Endodermal cell (in vitro differentiated cells): ENCODE measurements around the gene OIT3. TPM values are rescaled to one million over a fixed set of nuclear protein-coding genes. Genes with fewer than 3 reads are reported as not detected.

ENCODE experiments used
- DNase-seq: peaks from one replicate; pipeline ENCODE4 v3.0.0-alpha.2; 2017
- H3K27ac ChIP-seq: 2 replicates; pipeline ENCODE4 v1.5.1; 2013; ENCODE audit warnings: mild to moderate bottlenecking, low read depth, low read length, moderate library complexity
- H3K27me3 ChIP-seq: 2 replicates; pipeline ENCODE4 v1.6.1; 2013; ENCODE audit warnings: mild to moderate bottlenecking, low read length, moderate library complexity; ENCODE audit not compliant: insufficient read depth, control insufficient read depth, poor library complexity, severe bottlenecking
- H3K36me3 ChIP-seq: 2 replicates; pipeline ENCODE4 v1.7.0; 2013; ENCODE audit warnings: mild to moderate bottlenecking, low read length, moderate library complexity; ENCODE audit not compliant: control insufficient read depth, insufficient read depth
- H3K4me1 ChIP-seq: one replicate; pipeline ENCODE4 v1.7.0; 2013; ENCODE audit warnings: low read length; ENCODE audit not compliant: control insufficient read depth, insufficient read depth
- H3K4me3 ChIP-seq: 2 replicates; pipeline ENCODE4 v1.5.1; 2013; ENCODE audit warnings: mild to moderate bottlenecking, low read length, moderate library complexity
- H3K9ac ChIP-seq: 2 replicates; pipeline ENCODE4 v1.6.1; 2013; ENCODE audit warnings: mild to moderate bottlenecking, low read length, moderate library complexity; ENCODE audit not compliant: poor library complexity, severe bottlenecking; ENCODE audit errors: extremely low read depth
- H3K9me3 ChIP-seq: 2 replicates; pipeline ENCODE4 v1.6.1; 2013; ENCODE audit warnings: mild to moderate bottlenecking, low read length, moderate library complexity; ENCODE audit not compliant: control insufficient read depth
- H3K27ac Mint-ChIP-seq: 2 replicates; pipeline ENCODE4 v1.8.0; 2020; ENCODE audit warnings: mixed read lengths
- H3K27me3 Mint-ChIP-seq: 2 replicates; pipeline ENCODE4 v1.8.0; 2021; ENCODE audit warnings: mild to moderate bottlenecking, mixed read lengths; ENCODE audit not compliant: insufficient read depth
- H3K36me3 Mint-ChIP-seq: 2 replicates; pipeline ENCODE4 v1.8.0; 2020; ENCODE audit warnings: low read depth, mixed read lengths
- H3K4me1 Mint-ChIP-seq: 2 replicates; pipeline ENCODE4 v1.8.0; 2020; ENCODE audit warnings: mixed read lengths
- H3K4me3 Mint-ChIP-seq: 2 replicates; pipeline ENCODE4 v1.8.0; 2020; ENCODE audit warnings: mild to moderate bottlenecking, moderate library complexity, mixed read lengths
- H3K9me3 Mint-ChIP-seq: 2 replicates; pipeline ENCODE4 v1.8.0; 2020; ENCODE audit warnings: mild to moderate bottlenecking, mixed read lengths
- CTCF ChIP-seq: fragments of 200-600 bp; sonication (generic); conservative IDR thresholded peaks from 2 replicates; pipeline ENCODE4 v1.5.0; 2021; ENCODE audit warnings: antibody characterized with exemption, mild to moderate bottlenecking
- WGBS, 2 experiments: methylation state at CpG; one replicate each; pipeline versions ENCODE4 v1.1.5 to v1.1.7; 2013; ENCODE audit warnings: missing lambda C conversion rate in 2 of 2, mixed read lengths in 1 of 2; ENCODE audit not compliant: insufficient coverage in 1 of 2, insufficient read length in 1 of 2; 5-methylcytosine and 5-hydroxymethylcytosine counted together
- total RNA-seq, 2 donors: library from RNA; stranded (reverse); fragmentation: NEBNext Ultra II Directional in 1 of 2; extraction: Animal tissue kit (Norgen Biotek cat#: 25700) in 1 of 2; gene quantifications; 2 replicates in 1 of 2; 3 replicates in 1 of 2; pipeline ENCODE4 v1.2.1, GENCODE V29; 2021

The OIT3 gene
- total RNA-seq, 2 donors from 2014 or later, result 0.13 TPM; not detected in 1

GRCh38 chr10:72855129-72855528 is 38.4 kb upstream of the OIT3 start:
- H3K27ac Mint-ChIP-seq, result no peak overlapping the region
- Histone ChIP-seq H3K4me3 (no peak overlapping the region), H3K4me1 (no peaks in the 10 kb centered on the region), H3K36me3 (peaks cover 10% of the 10 kb centered on the region), H3K9ac (no peak overlapping the region), H3K9me3 (peaks cover 31% of the 10 kb centered on the region), H3K27ac (no peak overlapping the region), H3K27me3 (no peaks in the 10 kb centered on the region)
- no peak for TF ChIP-seq CTCF
- peaks cover 27% of the 10 kb centered on the region for H3K36me3 Mint-ChIP-seq
- no peaks in the 10 kb centered on the region for H3K27me3 Mint-ChIP-seq
- no peak for DNase-seq
- H3K9me3 Mint-ChIP-seq, result peaks cover 26% of the 10 kb centered on the region
- no peaks in the 10 kb centered on the region for H3K4me1 Mint-ChIP-seq
- no peak overlapping the region for H3K4me3 Mint-ChIP-seq

DNA sequence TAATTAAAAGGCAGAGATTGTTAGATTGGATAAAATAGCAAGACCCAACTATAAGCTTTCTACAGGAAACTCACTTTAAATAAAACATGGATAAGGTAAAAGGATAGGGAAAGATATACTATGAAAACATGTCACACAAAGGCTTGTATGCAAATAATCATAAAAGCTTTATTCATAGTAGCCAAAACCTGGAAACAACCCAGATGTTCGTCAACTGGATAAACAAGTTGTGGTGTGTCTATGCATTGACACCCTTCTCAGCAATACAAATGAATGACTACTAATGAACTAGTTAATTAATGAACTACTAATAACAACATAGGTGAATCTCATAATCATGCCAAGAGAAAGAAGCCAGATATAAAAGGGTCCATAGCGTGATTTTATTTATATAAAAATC is 37.7 kb upstream of the OIT3 start:
- no peak overlapping the region for H3K9ac ChIP-seq
- no peak overlapping the region for H3K27ac ChIP-seq
- no peaks in the 10 kb centered on the region for H3K27me3 ChIP-seq
- WGBS, 2 experiments, result 100% methylated on average over 1 of the region's 2 CpGs; no CpG with 5 or more reads in 1 of the 2 experiments
- Mint-ChIP-seq H3K9me3 (peaks cover 22% of the 10 kb centered on the region), H3K27ac (no peak overlapping the region), H3K36me3 (peaks cover 28% of the 10 kb centered on the region), H3K27me3 (no peaks in the 10 kb centered on the region), H3K4me1 (no peaks in the 10 kb centered on the region), H3K4me3 (no peak overlapping the region)
- H3K4me3 ChIP-seq, result no peak overlapping the region
- no peak for TF ChIP-seq CTCF
- peaks cover 17% of the 10 kb centered on the region for H3K36me3 ChIP-seq
- peaks cover 27% of the 10 kb centered on the region for H3K9me3 ChIP-seq
- no peaks in the 10 kb centered on the region for H3K4me1 ChIP-seq
- no peak for DNase-seq

DNA sequence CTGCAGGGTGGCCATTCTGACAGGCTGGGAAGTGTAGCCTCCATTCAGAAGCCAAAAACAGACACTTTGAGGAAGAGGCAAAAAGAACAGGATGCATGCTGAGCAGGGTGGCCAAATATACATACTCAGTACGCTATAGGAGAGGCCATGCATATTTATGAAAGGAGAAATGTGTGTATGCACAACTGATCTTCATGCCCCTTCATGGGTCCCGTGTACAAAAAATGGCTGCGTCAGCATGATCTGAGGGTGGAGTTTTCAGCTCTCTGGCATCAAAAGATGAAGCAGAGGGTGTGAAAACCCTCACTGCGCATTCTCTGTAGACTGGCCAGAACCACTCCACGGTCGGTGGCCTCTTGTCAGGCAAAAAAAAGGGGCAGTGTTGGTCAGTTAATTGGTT is 35.5 kb upstream of the OIT3 start:
- Histone ChIP-seq H3K4me3 (no peak overlapping the region), H3K9ac (no peak overlapping the region), H3K27ac (no peak overlapping the region), H3K27me3 (no peaks in the 10 kb centered on the region), H3K36me3 (peaks cover 28% of the 10 kb centered on the region), H3K4me1 (no peaks in the 10 kb centered on the region), H3K9me3 (peaks cover 4% of the 10 kb centered on the region)
- Mint-ChIP-seq H3K9me3 (peaks cover 5% of the 10 kb centered on the region), H3K4me3 (no peak overlapping the region), H3K36me3 (peaks cover 27% of the 10 kb centered on the region), H3K27me3 (no peaks in the 10 kb centered on the region), H3K27ac (no peak overlapping the region), H3K4me1 (no peaks in the 10 kb centered on the region)
- no peak for DNase-seq
- no peak for TF ChIP-seq CTCF
- WGBS, 2 experiments, result 92 to 95% methylated on average over 6 of the region's 6 CpGs
